ENCODE results near the gene PPOX.

DNA sequence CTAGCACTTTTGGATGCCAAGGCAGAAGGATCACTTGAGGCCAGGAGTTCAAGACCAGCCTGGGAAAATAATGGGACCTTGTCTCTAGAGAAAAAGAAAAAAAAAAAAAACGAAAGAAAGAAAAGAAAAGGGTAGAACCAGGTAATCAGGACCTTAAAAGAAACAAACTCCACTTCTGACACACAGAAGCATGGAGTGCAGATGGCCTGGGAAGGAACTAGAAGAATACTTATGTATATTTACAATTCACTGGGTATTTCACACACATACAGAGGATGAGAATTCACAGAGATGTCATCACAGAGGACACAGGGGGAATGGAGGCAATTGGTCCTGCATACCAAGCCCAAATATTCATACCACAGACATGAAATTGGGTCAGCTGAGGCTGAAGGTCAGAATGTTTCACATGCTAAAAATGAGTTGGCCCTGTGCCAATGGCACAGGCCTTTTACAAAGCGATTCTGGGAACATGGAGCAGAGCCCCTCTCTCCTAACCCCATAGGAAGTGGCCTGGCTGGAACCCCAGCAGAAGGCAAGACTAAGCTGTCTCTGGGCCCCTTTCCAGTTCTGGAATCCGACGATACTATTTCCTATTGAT is 6.7 kb downstream of the PPOX start:
- TF ChIP-seq, protein P1, sequence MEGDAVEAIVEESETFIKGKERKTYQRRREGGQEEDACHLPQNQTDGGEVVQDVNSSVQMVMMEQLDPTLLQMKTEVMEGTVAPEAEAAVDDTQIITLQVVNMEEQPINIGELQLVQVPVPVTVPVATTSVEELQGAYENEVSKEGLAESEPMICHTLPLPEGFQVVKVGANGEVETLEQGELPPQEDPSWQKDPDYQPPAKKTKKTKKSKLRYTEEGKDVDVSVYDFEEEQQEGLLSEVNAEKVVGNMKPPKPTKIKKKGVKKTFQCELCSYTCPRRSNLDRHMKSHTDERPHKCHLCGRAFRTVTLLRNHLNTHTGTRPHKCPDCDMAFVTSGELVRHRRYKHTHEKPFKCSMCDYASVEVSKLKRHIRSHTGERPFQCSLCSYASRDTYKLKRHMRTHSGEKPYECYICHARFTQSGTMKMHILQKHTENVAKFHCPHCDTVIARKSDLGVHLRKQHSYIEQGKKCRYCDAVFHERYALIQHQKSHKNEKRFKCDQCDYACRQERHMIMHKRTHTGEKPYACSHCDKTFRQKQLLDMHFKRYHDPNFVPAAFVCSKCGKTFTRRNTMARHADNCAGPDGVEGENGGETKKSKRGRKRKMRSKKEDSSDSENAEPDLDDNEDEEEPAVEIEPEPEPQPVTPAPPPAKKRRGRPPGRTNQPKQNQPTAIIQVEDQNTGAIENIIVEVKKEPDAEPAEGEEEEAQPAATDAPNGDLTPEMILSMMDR (IDR thresholded peaks at IDR 0.05; ENCODE audit: low read depth, low read length, poor library complexity, severe bottlenecking), result no peak
- TF ChIP-seq EZH2phosphoT487 (IDR thresholded peaks at IDR 0.05; ENCODE audit: borderline replicate concordance, low read length), result no peak

Data from DOHH2 (cell line).